IMR-90 (cell line): Measurements from ENCODE around the gene ADGRD1. TPM values are rescaled to one million over a fixed set of nuclear protein-coding genes. Genes with fewer than 3 reads are reported as not detected.

Experiments used
- ATAC-seq: fragments of 200-7000 bp; cut with Tn5 transposase; 2 replicates; pipeline ENCODE4 v1.9.1; 2020; ENCODE audit warnings: low read depth, mild to moderate bottlenecking, moderate library complexity
- BruUV-seq: library from RNA; stranded (reverse); fragments of 400-500 nt; replicated peaks from 2 replicates; lab custom pipeline; 2021; lab: Mats Ljungman, UMichigan
- CTCF ChIA-PET: fragments of 300-600 bp; formaldehyde crosslinking; extraction: SDS; loops from one replicate; lab custom pipeline; 2021; ENCODE audit warnings: antibody characterized with exemption; lab: Yijun Ruan, JAX
- POLR2A ChIA-PET: fragments of 300-600 bp; sonication (Branson Sonifier 250); formaldehyde crosslinking; loops from one replicate; lab custom pipeline; 2022; ENCODE audit warnings: antibody characterized with exemption; ENCODE audit not compliant: unreplicated experiment; lab: Charles Lee
- DNase-seq: peaks from one replicate; pipeline ENCODE4 v3.0.0; 2013
- H2AFZ ChIP-seq: replicated peaks from 2 replicates; pipeline ENCODE3; 2013; ENCODE audit warnings: low read length, mild to moderate bottlenecking; ENCODE audit not compliant: poor library complexity
- H2AK5ac ChIP-seq: 2 replicates; pipeline ENCODE4 v1.6.1; 2013; ENCODE audit warnings: low read depth, low read length, inconsistent platforms
- H2AK9ac ChIP-seq: replicated peaks from 2 replicates; pipeline ENCODE3; 2013; ENCODE audit warnings: mild to moderate bottlenecking, low read depth, low read length, moderate library complexity; ENCODE audit not compliant: poor library complexity
- H2BK120ac ChIP-seq: 2 replicates; pipeline ENCODE4 v1.6.1; 2013; ENCODE audit warnings: low read depth, low read length, inconsistent platforms
- H2BK15ac ChIP-seq: 3 replicates; pipeline ENCODE4 v1.6.1; 2013; ENCODE audit warnings: low read depth, low read length, inconsistent platforms
- H2BK20ac ChIP-seq: 2 replicates; pipeline ENCODE4 v1.6.1; 2013; ENCODE audit warnings: low read depth, mild to moderate bottlenecking, inconsistent platforms, low read length, moderate library complexity
- H2BK5ac ChIP-seq: 2 replicates; pipeline ENCODE4 v1.6.1; 2013; ENCODE audit warnings: mild to moderate bottlenecking, low read depth, low read length, inconsistent platforms; ENCODE audit not compliant: poor library complexity, severe bottlenecking
- H3K14ac ChIP-seq: replicated peaks from 2 replicates; pipeline ENCODE4 v1.6.1; 2013; ENCODE audit warnings: low read depth, low read length, inconsistent platforms
- H3K18ac ChIP-seq: 2 replicates; pipeline ENCODE4 v1.6.1; 2013; ENCODE audit warnings: low read depth, low read length, control low read depth
- H3K23ac ChIP-seq: 2 replicates; pipeline ENCODE4 v1.6.1; 2013; ENCODE audit warnings: low read depth, low read length, inconsistent platforms
- H3K27ac ChIP-seq: 2 replicates; pipeline ENCODE4 v1.5.1; 2013; ENCODE audit warnings: mild to moderate bottlenecking, control low read depth, low read length; ENCODE audit not compliant: insufficient read depth
- H3K27me3 ChIP-seq: 2 replicates; pipeline ENCODE4 v1.6.1; 2013; ENCODE audit warnings: low read length; ENCODE audit not compliant: control insufficient read depth, insufficient read depth
- H3K36me3 ChIP-seq: 2 replicates; pipeline ENCODE4 v1.6.1; 2013; ENCODE audit warnings: low read length, mixed read lengths; ENCODE audit not compliant: control insufficient read depth, insufficient read depth
- H3K4ac ChIP-seq: 2 replicates; pipeline ENCODE4 v1.6.1; 2013; ENCODE audit warnings: low read depth, low read length, inconsistent platforms
- H3K4me1 ChIP-seq: 2 replicates; pipeline ENCODE4 v1.6.1; 2013; ENCODE audit warnings: low read length, mixed read lengths; ENCODE audit not compliant: control insufficient read depth, insufficient read depth
- H3K4me2 ChIP-seq: 2 replicates; pipeline ENCODE4 v1.6.1; 2013; ENCODE audit warnings: low read depth, mild to moderate bottlenecking, control low read depth, low read length, moderate library complexity
- H3K4me3 ChIP-seq: 2 replicates; pipeline ENCODE4 v1.5.1; 2013; ENCODE audit warnings: low read depth, mild to moderate bottlenecking, control low read depth, low read length, moderate library complexity; ENCODE audit not compliant: insufficient read depth
- H3K56ac ChIP-seq: 2 replicates; pipeline ENCODE4 v1.6.1; 2013; ENCODE audit warnings: low read length, inconsistent platforms; ENCODE audit not compliant: insufficient read depth; ENCODE audit errors: extremely low read depth
- H3K79me1 ChIP-seq, 2 experiments: 2 replicates each; pipeline ENCODE4 v1.6.1; 2013; ENCODE audit warnings: low read length in 2 of 2, inconsistent platforms in 1 of 2, low read depth in 1 of 2
- H3K9ac ChIP-seq: 2 replicates; pipeline ENCODE4 v1.6.1; 2013; ENCODE audit warnings: low read depth, low read length, control low read depth
- H3K9me1 ChIP-seq: 2 replicates; pipeline ENCODE4 v1.6.1; 2013; ENCODE audit warnings: low read length, inconsistent platforms; ENCODE audit not compliant: insufficient read depth
- H3K9me3 ChIP-seq: 2 replicates; pipeline ENCODE4 v1.6.1; 2013; ENCODE audit warnings: low read length; ENCODE audit not compliant: control insufficient read depth, insufficient read depth
- H4K20me1 ChIP-seq: 2 replicates; pipeline ENCODE4 v1.6.1; 2013; ENCODE audit warnings: low read length, inconsistent platforms; ENCODE audit not compliant: insufficient read depth
- H4K5ac ChIP-seq: 2 replicates; pipeline ENCODE4 v1.6.1; 2013; ENCODE audit warnings: mild to moderate bottlenecking, low read depth, low read length, control low read depth
- H4K8ac ChIP-seq, 2 experiments: 2 replicates each; pipeline ENCODE4 v1.6.1; 2013; ENCODE audit warnings: low read depth in 2 of 2, low read length in 2 of 2, control low read depth in 1 of 2, inconsistent platforms in 1 of 2
- H4K91ac ChIP-seq: 2 replicates; pipeline ENCODE4 v1.6.1; 2013; ENCODE audit warnings: low read depth, low read length, inconsistent platforms; ENCODE audit not compliant: insufficient read depth
- CHD1 ChIP-seq: IDR thresholded peaks from 2 replicates; pipeline ENCODE4 v1.6.1; 2012; ENCODE audit warnings: low read depth, low read length, improper control_type of control experiment
- FOS ChIP-seq: fragments of 150-350 bp; IDR thresholded peaks from 2 replicates; pipeline ENCODE4 v1.6.1; 2016; ENCODE audit warnings: low read depth, low read length
- NFE2L2 ChIP-seq: fragments of 150-350 bp; IDR thresholded peaks from 2 replicates; pipeline ENCODE4 v1.6.1; 2016; ENCODE audit warnings: low read depth, mild to moderate bottlenecking, low read length
- POLR2A ChIP-seq: IDR thresholded peaks from 2 replicates; pipeline ENCODE4 v1.6.1; 2012; ENCODE audit warnings: mild to moderate bottlenecking, low read depth, low read length
- RCOR1 ChIP-seq: IDR thresholded peaks from 2 replicates; pipeline ENCODE4 v1.6.1; 2012; ENCODE audit warnings: mild to moderate bottlenecking, low read length, improper control_type of control experiment; ENCODE audit not compliant: insufficient replicate concordance
- RFX5 ChIP-seq: IDR thresholded peaks from 2 replicates; pipeline ENCODE4 v1.8.0; 2012; ENCODE audit warnings: low read depth, mild to moderate bottlenecking, low read length, moderate library complexity
- SMC3 ChIP-seq: fragments of 150-350 bp; IDR thresholded peaks from 2 replicates; pipeline ENCODE4 v1.6.1; 2016; ENCODE audit warnings: low read depth, mild to moderate bottlenecking, antibody characterized with exemption, low read length, moderate library complexity
- WGBS, 2 experiments: methylation state at CpG; one replicate each; pipeline versions ENCODE4 v1.1.5 to v1.1.7; 2013; ENCODE audit warnings: missing lambda C conversion rate in 2 of 2; ENCODE audit not compliant: insufficient read length in 1 of 2; ENCODE audit errors: extremely low coverage in 2 of 2; 5-methylcytosine and 5-hydroxymethylcytosine counted together
- dilution Hi-C: fragments of 300-500 bp; cut with HindIII; formaldehyde crosslinking; loops from one replicate; pipeline ENCODE4 v1.14.3; 2018; ENCODE audit warnings: low sequenced_read_pairs; ENCODE audit not compliant: unreplicated experiment
- in situ Hi-C: fragments of 300-500 bp; cut with MboI; formaldehyde crosslinking; loops from 3 replicates; pipeline ENCODE4 v1.14.3; 2019; ENCODE audit warnings: low sequenced_read_pairs, inconsistent platforms, mixed read lengths
- intact Hi-C: fragments of 100-400 bp; cut with micrococcal nuclease; formaldehyde crosslinking; loops from 2 replicates; pipeline ENCODE4 v1.10.0; 2022
- polyA plus RNA-seq, 3 experiments: library from polyadenylated mRNA; depleted of rRNA; stranded (reverse); fragments of >200 nt; gene quantifications; 2 replicates each; pipeline ENCODE4 v1.2.3, GENCODE V29; 2012; ENCODE audit warnings: low replicate concordance in 1 of 3
- total RNA-seq: library from RNA; depleted of rRNA; stranded (reverse); fragments of >200 nt; gene quantifications from 2 replicates; pipeline ENCODE4 v1.2.3, GENCODE V29; 2012

The ADGRD1 gene
- total and polyA plus RNA-seq, 2 of the 4 experiments (the other 2 are of a cell fraction): not detected

- Histone ChIP-seq H3K14ac (no peak overlapping the region), H3K56ac (no peak overlapping the region), H2BK120ac (no peak overlapping the region), H3K27me3 (no peaks in the 10 kb centered on the region), H2AK9ac (no peak overlapping the region), H4K91ac (no peak overlapping the region), H4K20me1 (no peaks in the 10 kb centered on the region), H4K8ac (no peak overlapping the region), H3K9me3 (peaks cover 57% of the 10 kb centered on the region), H3K27ac (no peak overlapping the region), H3K23ac (no peak overlapping the region), H2AFZ (no peak overlapping the region), H2BK5ac (no peak overlapping the region), H3K18ac (no peak overlapping the region), H2AK5ac (no peak overlapping the region), H3K36me3 (no peaks in the 10 kb centered on the region), H3K9me1 (no peaks in the 10 kb centered on the region), H2BK20ac (no peak overlapping the region), H3K4me3 (no peak overlapping the region), H2BK15ac (no peak overlapping the region), H3K9ac (no peak overlapping the region), H3K79me1 (no peaks in the 10 kb centered on the region), H3K4me2 (no peak overlapping the region), H3K4me1 (no peaks in the 10 kb centered on the region), H4K5ac (no peak overlapping the region), H3K4ac (no peak overlapping the region)
- no peak for TF ChIP-seq NFE2L2
- TF ChIP-seq RCOR1: no peak
- TF ChIP-seq RFX5: no peak
- TF ChIP-seq POLR2A: no peak
- no peak for TF ChIP-seq SMC3
- TF ChIP-seq FOS: no peak
- no peak for TF ChIP-seq CHD1
- ChIA-PET POLR2A (no interaction called here), CTCF (no interaction called here)
- in situ Hi-C loops: loop anchor here (25.0 kb wide), 1 partner anchor 737 kb away; the partner anchor contains the start of gene MMP17
- BruUV-seq: no TSS peak
- 73 to 97% methylated on average over 3 of the region's 5 CpGs for WGBS, 2 experiments
- no peak for DNase-seq
- no peak for ATAC-seq
- intact Hi-C loops: no loop called here
- dilution Hi-C loops: no loop called here
Observed at GRCh38 chr12:131100031-131100674, 146.4 kb downstream of the ADGRD1 start.
